Parathyroid adenoma (tissue), 2 donors: ENCODE measurements around the gene DDX10.

Source experiments
- H2AFZ ChIP-seq: fragments of 300-600 bp; sonication (generic); one replicate; pipeline ENCODE4 v1.7.0; 2017; ENCODE audit warnings: antibody characterized with exemption, mild to moderate bottlenecking
- H3K27ac ChIP-seq: fragments of 300-600 bp; sonication (generic); one replicate; pipeline ENCODE4 v1.7.0; 2017
- H3K27me3 ChIP-seq: fragments of 300-600 bp; sonication (generic); one replicate; pipeline ENCODE4 v1.7.0; 2017; ENCODE audit warnings: low read length; ENCODE audit not compliant: control insufficient read depth, insufficient read depth
- H3K36me3 ChIP-seq: fragments of 300-600 bp; sonication (generic); one replicate; pipeline ENCODE4 v1.7.0; 2017; ENCODE audit warnings: low read length; ENCODE audit not compliant: control insufficient read depth, insufficient read depth
- H3K4me1 ChIP-seq: fragments of 300-600 bp; sonication (generic); one replicate; pipeline ENCODE4 v1.7.0; 2017; ENCODE audit warnings: control low read depth
- H3K4me2 ChIP-seq: fragments of 300-600 bp; sonication (generic); one replicate; pipeline ENCODE4 v1.7.0; 2017; ENCODE audit warnings: low read length
- H3K4me3 ChIP-seq: fragments of 300-600 bp; sonication (generic); one replicate; pipeline ENCODE4 v1.7.0; 2017; ENCODE audit warnings: low read depth, low read length
- H3K79me2 ChIP-seq: fragments of 300-600 bp; sonication (generic); one replicate; pipeline ENCODE4 v1.7.0; 2017; ENCODE audit warnings: control low read depth
- H3K9ac ChIP-seq: fragments of 300-600 bp; sonication (generic); one replicate; pipeline ENCODE4 v1.7.0; 2017; ENCODE audit warnings: mild to moderate bottlenecking
- H3K9me3 ChIP-seq: fragments of 300-600 bp; sonication (generic); one replicate; pipeline ENCODE4 v1.7.0; 2017; ENCODE audit warnings: low read length; ENCODE audit not compliant: control insufficient read depth
- CTCF ChIP-seq: fragments of 300-600 bp; sonication (generic); IDR thresholded peaks from one replicate; pipeline ENCODE4 v1.7.0; 2017; ENCODE audit warnings: antibody characterized with exemption, mild to moderate bottlenecking
- donor health status: primary hyperparathyroidism.

DDX10 gene

DNA sequence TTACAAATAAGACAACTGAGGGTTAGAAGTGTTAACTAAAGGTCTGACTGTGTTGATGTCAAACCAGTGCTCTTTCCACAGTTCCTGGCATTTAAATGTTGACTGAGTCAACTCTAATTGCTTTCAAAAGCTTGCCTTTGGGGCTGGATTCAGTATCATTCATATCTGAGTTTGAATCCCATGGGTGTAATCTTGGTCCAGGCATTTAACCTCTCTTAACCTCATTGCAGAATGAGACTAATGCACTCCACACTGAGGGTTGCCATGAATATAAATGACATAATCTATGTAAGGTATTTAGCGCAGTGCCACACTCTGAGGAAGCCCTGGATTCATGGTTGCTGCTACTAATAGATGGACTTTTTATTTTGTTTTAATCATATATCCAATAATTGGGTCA is 274.3 kb downstream of the DDX10 start:
- H3K9ac ChIP-seq: no peak overlapping the region
- H3K9me3 ChIP-seq: no peaks in the 10 kb centered on the region
- TF ChIP-seq CTCF: no peak
- H3K4me3 ChIP-seq: no peak overlapping the region
- no peaks in the 10 kb centered on the region for H3K36me3 ChIP-seq
- no peaks in the 10 kb centered on the region for H3K27me3 ChIP-seq
- H3K27ac ChIP-seq: no peak overlapping the region
- no peak overlapping the region for H3K4me2 ChIP-seq
- no peaks in the 10 kb centered on the region for H3K4me1 ChIP-seq
- no peaks in the 10 kb centered on the region for H3K79me2 ChIP-seq
- H2AFZ ChIP-seq: no peak overlapping the region

GRCh38 chr11:108943853-108944252 is 279.0 kb downstream of the DDX10 start:
- TF ChIP-seq CTCF: no peak

DNA sequence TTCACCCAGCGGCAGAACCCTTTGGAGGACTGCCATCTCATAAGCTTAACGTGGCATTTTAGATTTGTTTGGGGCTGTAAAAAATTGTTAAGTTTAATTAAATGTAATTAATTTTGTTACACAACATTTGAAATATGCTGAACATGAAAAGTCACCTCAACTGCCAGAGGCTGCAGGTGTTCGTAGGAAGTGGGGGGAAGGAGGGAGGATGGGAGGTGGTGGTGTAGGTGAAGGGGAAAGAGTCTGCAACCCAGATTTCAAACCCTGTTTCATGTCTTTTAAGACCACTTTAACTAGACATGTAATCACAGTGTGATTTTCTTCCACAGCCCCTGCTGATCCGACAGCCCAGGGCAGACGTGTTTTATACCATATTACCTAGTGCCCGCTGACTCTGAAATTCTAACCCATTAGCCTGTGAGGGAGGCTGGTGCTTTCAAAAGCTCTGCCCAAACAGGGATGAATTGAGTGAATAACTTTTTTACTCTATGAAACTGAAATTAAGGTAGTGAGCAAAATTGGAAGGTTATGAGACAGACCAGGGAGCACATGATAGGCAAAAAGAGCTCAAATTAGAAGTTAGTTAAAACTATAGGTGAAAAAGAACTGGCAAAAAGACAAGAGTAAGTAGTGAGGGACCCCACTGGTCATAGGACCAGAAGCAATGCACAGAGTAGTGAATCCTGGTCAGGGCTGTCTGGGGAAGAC is 279.8 kb downstream of the DDX10 start:
- no peak for TF ChIP-seq CTCF
- Histone ChIP-seq H3K9me3 (no peaks in the 10 kb centered on the region), H3K79me2 (no peaks in the 10 kb centered on the region), H3K27me3 (no peaks in the 10 kb centered on the region), H3K27ac (no peak overlapping the region), H2AFZ (no peak overlapping the region), H3K36me3 (no peaks in the 10 kb centered on the region), H3K4me1 (no peaks in the 10 kb centered on the region), H3K4me2 (no peak overlapping the region), H3K4me3 (no peak overlapping the region), H3K9ac (no peak overlapping the region)

More at GRCh38 chr11:108943853-108944252, 279.0 kb downstream of the DDX10 start:
- Histone ChIP-seq H3K4me3 (no peak overlapping the region), H3K36me3 (no peaks in the 10 kb centered on the region), H3K4me2 (no peak overlapping the region), H3K9ac (no peak overlapping the region), H3K27me3 (no peaks in the 10 kb centered on the region), H3K79me2 (no peaks in the 10 kb centered on the region), H3K27ac (no peak overlapping the region), H2AFZ (no peak overlapping the region), H3K9me3 (no peaks in the 10 kb centered on the region), H3K4me1 (no peaks in the 10 kb centered on the region)

DNA sequence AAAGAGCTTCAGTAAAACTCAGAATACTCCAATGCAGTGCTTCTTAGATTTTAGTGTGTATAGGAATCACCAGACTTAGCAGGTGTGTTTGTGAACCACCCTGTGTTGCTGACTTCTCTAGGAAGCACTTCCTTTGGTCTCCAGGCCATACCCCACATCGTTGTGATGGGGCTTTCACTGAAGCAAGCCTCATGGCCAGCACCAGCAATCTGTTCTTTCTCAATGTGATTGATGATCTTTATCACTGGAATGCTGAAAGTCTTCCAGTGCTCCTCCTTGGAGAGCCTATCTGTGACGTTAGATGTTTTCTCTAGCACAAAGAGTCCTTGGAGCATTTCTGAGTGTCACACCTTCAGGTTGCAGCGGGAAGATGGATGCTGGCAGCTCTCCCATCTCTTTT is 280.5 kb downstream of the DDX10 start:
- Histone ChIP-seq H2AFZ (no peak overlapping the region), H3K27ac (no peak overlapping the region), H3K4me2 (no peak overlapping the region), H3K27me3 (no peaks in the 10 kb centered on the region), H3K36me3 (no peaks in the 10 kb centered on the region), H3K4me1 (no peaks in the 10 kb centered on the region), H3K9me3 (no peaks in the 10 kb centered on the region), H3K79me2 (no peaks in the 10 kb centered on the region), H3K9ac (no peak overlapping the region), H3K4me3 (no peak overlapping the region)
- no peak for TF ChIP-seq CTCF
